ENCODE results near the gene HIVEP1.

Gene HIVEP1

DNA sequence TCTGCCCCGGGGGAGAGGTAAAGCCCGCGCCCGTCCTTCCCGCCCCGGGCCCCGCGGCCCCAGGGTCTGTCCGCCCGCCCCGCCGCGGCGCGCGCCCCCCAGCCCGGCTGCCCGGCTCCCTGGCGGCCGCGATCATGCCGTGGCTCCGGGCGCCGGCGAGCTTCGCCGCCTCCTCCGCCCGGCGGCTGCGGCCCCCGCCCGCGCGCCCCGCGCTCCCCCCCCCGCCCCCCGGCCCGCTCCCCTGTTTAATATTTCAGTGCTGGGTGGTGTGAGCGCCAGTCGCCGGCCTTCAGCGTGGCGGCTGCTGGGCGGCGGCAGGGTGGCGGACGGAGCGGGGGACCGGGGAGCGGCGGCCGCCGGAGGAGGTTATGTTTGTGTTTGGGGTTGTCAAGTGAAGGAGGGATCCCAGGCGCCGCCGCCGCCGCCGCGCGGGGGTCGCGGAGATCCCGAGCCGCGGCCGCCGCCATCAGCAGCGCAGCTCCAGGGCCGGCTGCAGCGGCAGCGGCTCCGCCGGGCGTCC is at the start of gene HIVEP1:
TSS of gene HIVEP1 (plus strand) at position 275 of the 520 bp plus-strand sequence. CDS start 3,317 bp downstream, outside the sequence.
- Histone ChIP-seq H3K9me3 (ENCODE audit: control insufficient read depth, low read depth, low read length) (no peaks in the 10 kb centered on the region), H3K36me3 (ENCODE audit: control insufficient read depth, low read depth, low read length) (peaks cover 18% of the 10 kb centered on the region), H3K4me1 (ENCODE audit: control insufficient read depth, low read depth, low read length) (peaks cover 31% of the 10 kb centered on the region), H3K27ac (ENCODE audit: low read length) (peak within 1 kb of the TSS; percentile 85), H3K9ac (ENCODE audit: low read length) (peak within 1 kb of the TSS; percentile 90), H3K4me3 (ENCODE audit: low read length) (peak within 1 kb of the TSS; percentile 92), H3K27me3 (ENCODE audit: control insufficient read depth, insufficient read depth, low read length) (no peaks in the 10 kb centered on the region)

DNA sequence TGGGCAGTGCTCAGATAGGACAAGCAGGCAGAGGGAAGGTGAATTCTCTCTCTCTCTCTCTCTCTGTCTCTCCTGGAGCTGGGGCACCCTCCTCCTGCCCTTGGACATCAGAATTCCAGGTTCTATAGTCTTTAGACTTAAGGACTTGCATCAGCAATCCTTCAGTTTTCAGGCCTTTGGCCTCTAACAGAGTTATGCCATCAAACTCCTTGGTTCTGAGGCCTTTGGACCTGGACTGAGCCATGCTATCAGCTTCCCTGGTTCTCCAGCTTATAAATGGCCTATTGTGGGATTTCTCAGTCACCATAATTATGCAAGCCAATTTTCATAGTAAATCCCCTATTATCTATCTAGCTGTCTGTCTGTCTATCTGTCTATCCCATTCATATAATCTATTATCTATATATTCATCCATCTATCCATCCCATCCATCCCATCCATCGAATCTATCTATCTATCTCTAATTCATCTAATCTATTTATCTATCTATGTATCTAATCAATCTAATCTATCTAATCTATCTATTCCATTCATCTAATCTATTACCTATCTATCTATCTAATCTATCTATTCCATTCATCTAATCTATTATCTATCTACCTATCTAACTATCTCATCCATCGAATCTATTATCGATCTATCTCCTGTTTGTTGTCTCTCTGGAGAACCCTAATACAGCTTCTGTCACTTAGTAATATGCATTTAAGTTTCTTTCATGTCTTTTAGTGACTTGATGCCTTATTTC is 48.2 kb upstream of the HIVEP1 start:
- peaks cover 6% of the 10 kb centered on the region for H3K4me1 ChIP-seq (ENCODE audit: control insufficient read depth, low read depth, low read length)
- no peak overlapping the region for H3K9ac ChIP-seq (ENCODE audit: low read length)
- H3K27me3 ChIP-seq (ENCODE audit: control insufficient read depth, insufficient read depth, low read length), result no peaks in the 10 kb centered on the region
- no peak overlapping the region for H3K4me3 ChIP-seq (ENCODE audit: low read length)
- no peak overlapping the region for H3K27ac ChIP-seq (ENCODE audit: low read length)
- no peaks in the 10 kb centered on the region for H3K9me3 ChIP-seq (ENCODE audit: control insufficient read depth, low read depth, low read length)
- no peaks in the 10 kb centered on the region for H3K36me3 ChIP-seq (ENCODE audit: control insufficient read depth, low read depth, low read length)

DNA sequence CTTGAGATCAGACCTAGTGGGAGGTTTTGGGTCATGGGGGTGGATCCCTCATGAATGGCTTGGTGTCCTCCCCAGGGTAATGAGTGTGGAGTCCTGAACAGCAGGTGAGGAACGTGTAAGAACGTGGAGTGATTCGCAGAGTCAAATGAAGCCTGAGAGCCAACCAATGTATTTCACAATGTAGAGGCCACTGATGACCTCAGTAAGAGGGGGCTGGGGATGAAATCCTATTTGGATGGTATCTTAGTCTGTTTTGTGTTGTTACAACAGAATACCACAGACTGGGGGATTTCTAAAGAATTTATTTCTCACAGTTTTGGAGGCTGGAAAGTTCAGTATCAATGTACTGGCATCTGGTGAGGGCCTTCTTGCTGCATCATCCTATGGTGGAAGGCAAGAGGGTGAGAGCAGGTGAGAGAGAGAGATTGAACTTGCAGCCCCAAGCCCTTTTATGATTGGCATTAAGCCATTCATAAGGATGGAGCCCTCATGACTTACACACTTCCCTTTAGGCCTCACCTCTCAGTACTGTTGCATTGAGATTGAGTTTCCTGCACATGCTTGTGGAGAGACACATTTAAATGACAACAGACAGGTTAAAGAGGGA is 47.3 kb upstream of the HIVEP1 start:
- H3K4me3 ChIP-seq (ENCODE audit: low read length), result no peak overlapping the region
- H3K4me1 ChIP-seq (ENCODE audit: control insufficient read depth, low read depth, low read length), result peaks cover 6% of the 10 kb centered on the region
- no peak overlapping the region for H3K27ac ChIP-seq (ENCODE audit: low read length)
- no peaks in the 10 kb centered on the region for H3K9me3 ChIP-seq (ENCODE audit: control insufficient read depth, low read depth, low read length)
- no peak overlapping the region for H3K9ac ChIP-seq (ENCODE audit: low read length)
- H3K36me3 ChIP-seq (ENCODE audit: control insufficient read depth, low read depth, low read length), result no peaks in the 10 kb centered on the region
- no peaks in the 10 kb centered on the region for H3K27me3 ChIP-seq (ENCODE audit: control insufficient read depth, insufficient read depth, low read length)

DNA sequence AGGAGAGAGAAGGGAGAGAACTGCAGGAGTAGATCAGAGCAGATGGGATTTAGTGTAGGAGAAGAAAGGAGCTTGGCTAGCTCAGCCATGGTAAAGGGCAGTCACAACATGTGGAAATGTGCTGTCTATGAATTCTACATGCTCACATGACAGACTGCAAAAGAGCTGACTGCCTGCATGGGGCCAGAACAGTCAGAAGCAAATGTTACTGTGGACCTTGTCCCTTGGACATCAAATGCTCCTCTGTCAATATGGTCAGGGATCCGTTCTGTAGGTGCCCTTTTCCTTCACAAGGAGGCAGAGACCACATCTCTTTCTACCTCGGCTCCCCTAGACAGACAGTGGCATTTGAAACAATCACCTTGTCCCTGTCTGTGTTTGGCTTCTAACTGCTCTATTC is 46.6 kb upstream of the HIVEP1 start:
- H3K4me3 ChIP-seq (ENCODE audit: low read length), result no peak overlapping the region
- H3K27ac ChIP-seq (ENCODE audit: low read length), result no peak overlapping the region
- no peaks in the 10 kb centered on the region for H3K9me3 ChIP-seq (ENCODE audit: control insufficient read depth, low read depth, low read length)
- H3K27me3 ChIP-seq (ENCODE audit: control insufficient read depth, insufficient read depth, low read length), result no peaks in the 10 kb centered on the region
- no peaks in the 10 kb centered on the region for H3K36me3 ChIP-seq (ENCODE audit: control insufficient read depth, low read depth, low read length)
- H3K4me1 ChIP-seq (ENCODE audit: control insufficient read depth, low read depth, low read length), result peaks cover 6% of the 10 kb centered on the region
- H3K9ac ChIP-seq (ENCODE audit: low read length), result no peak overlapping the region

DNA sequence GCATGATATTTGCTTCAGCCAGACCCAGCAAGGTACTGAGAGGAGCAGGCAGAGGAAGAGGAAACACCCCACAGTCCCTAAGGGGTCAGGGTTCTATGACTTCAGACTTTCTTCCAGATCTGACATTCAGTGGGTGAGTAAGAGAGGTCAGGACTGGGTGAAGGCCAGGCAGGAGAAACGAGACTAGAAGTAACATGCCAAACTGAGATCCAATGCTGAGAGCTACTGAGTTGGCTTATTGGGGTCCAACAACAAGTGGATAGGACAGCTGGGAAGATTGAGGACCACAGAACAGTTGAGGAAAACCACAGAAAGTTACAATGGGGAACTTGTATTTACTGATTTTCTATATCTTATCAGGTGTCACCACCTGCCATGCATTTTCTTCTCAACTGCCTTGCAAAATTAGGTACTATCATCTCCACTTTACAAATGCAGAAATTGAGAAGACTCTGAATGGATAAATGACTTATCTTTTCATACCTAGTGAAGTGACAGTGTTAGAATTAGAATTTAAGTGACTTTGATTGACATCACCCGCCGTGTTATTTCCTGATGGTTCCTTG is 43.8 kb upstream of the HIVEP1 start:
- no peak overlapping the region for H3K27ac ChIP-seq (ENCODE audit: low read length)
- H3K4me3 ChIP-seq (ENCODE audit: low read length), result no peak overlapping the region
- no peak overlapping the region for H3K9ac ChIP-seq (ENCODE audit: low read length)
- H3K36me3 ChIP-seq (ENCODE audit: control insufficient read depth, low read depth, low read length), result no peaks in the 10 kb centered on the region
- H3K9me3 ChIP-seq (ENCODE audit: control insufficient read depth, low read depth, low read length), result no peaks in the 10 kb centered on the region
- H3K27me3 ChIP-seq (ENCODE audit: control insufficient read depth, insufficient read depth, low read length), result no peaks in the 10 kb centered on the region
- peaks cover 18% of the 10 kb centered on the region for H3K4me1 ChIP-seq (ENCODE audit: control insufficient read depth, low read depth, low read length)

DNA sequence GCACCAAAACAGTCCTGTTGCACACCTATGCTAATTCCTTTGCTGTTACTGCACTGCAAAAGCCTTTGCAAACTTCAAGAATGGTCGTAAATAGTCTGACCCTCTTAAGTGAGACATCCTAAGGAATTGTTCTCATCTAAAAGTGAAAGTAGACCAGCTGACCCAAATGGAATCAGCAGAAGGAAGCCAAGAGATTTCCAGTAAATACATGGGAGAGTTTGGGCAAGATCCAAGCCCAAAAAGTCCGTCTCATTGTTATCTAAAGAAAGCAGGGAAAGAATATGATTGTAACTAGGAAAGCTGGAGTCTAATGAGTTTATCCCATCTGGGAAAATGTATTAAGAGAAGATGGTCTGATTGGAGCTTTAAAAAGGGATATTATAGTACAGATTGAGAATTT is 43.0 kb upstream of the HIVEP1 start:
- H3K4me1 ChIP-seq (ENCODE audit: control insufficient read depth, low read depth, low read length), result peaks cover 26% of the 10 kb centered on the region
- H3K36me3 ChIP-seq (ENCODE audit: control insufficient read depth, low read depth, low read length), result no peaks in the 10 kb centered on the region
- no peak overlapping the region for H3K9ac ChIP-seq (ENCODE audit: low read length)
- H3K27ac ChIP-seq (ENCODE audit: low read length), result no peak overlapping the region
- H3K4me3 ChIP-seq (ENCODE audit: low read length), result no peak overlapping the region
- H3K27me3 ChIP-seq (ENCODE audit: control insufficient read depth, insufficient read depth, low read length), result no peaks in the 10 kb centered on the region
- no peaks in the 10 kb centered on the region for H3K9me3 ChIP-seq (ENCODE audit: control insufficient read depth, low read depth, low read length)

DNA sequence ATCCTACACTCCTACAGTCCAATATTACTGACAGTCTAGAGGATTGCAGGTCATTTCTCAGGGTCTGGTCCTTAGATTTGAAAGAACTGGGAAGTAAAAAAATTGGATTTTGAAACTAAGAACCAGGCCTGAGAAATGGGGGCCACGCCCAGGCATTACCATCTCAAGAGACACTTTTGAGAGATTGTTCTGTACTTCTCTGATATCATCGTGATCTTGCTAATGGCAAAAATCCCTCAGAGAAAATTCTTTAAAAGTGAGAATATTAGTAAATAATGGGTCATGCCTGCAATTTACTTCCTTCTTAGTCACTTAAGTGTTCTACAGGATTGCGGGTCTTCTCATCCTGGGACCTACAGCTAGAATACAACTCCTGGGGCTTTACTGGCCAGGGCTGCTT is 42.0 kb upstream of the HIVEP1 start:
- Histone ChIP-seq H3K9me3 (ENCODE audit: control insufficient read depth, low read depth, low read length) (no peaks in the 10 kb centered on the region), H3K4me3 (ENCODE audit: low read length) (no peak overlapping the region), H3K36me3 (ENCODE audit: control insufficient read depth, low read depth, low read length) (no peaks in the 10 kb centered on the region), H3K27me3 (ENCODE audit: control insufficient read depth, insufficient read depth, low read length) (no peaks in the 10 kb centered on the region), H3K4me1 (ENCODE audit: control insufficient read depth, low read depth, low read length) (peaks cover 25% of the 10 kb centered on the region), H3K9ac (ENCODE audit: low read length) (no peak overlapping the region), H3K27ac (ENCODE audit: low read length) (no peak overlapping the region)

DNA sequence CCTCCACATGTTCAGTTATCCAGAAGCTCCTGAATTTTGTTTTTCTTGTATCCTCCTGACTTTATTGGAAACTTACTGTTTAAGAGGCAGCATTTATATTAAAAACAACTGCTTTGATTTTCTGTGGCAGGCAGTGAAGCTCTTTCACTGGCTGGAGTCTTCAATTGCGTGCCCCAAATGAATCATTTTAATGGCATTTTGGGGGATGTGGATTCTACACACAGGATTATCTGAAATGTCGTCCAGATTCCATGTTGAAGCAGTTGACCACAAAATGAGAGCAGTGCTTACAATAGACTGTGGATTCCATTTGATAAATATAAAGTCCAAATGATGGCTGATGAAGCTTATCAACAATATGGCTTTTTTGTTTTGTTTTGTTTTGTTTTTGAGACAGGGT is 41.0 kb upstream of the HIVEP1 start:
- Histone ChIP-seq H3K9ac (ENCODE audit: low read length) (no peak overlapping the region), H3K36me3 (ENCODE audit: control insufficient read depth, low read depth, low read length) (no peaks in the 10 kb centered on the region), H3K27ac (ENCODE audit: low read length) (no peak overlapping the region), H3K4me3 (ENCODE audit: low read length) (no peak overlapping the region), H3K27me3 (ENCODE audit: control insufficient read depth, insufficient read depth, low read length) (no peaks in the 10 kb centered on the region), H3K9me3 (ENCODE audit: control insufficient read depth, low read depth, low read length) (no peaks in the 10 kb centered on the region), H3K4me1 (ENCODE audit: control insufficient read depth, low read depth, low read length) (peaks cover 28% of the 10 kb centered on the region)

DNA sequence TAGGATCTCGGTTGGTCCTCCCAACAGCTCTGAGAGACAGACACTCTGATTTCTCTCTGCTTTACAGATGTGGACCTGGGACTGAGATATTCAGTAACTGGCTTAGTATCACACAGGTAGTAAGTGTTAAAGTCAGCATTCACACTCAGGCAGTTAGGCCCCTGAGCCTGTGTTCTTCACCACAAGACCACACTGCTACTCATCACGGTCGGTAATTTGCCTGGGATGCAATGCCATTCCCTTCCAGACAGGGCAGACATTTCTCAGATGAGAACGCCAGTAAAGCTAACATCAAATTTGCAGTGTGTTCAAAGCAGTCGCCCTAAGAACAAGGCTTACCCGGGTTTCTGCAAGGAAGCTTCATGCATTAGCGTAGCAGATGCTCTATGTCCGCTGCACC is 39.8 kb upstream of the HIVEP1 start:
- Histone ChIP-seq H3K9ac (ENCODE audit: low read length) (no peak overlapping the region), H3K9me3 (ENCODE audit: control insufficient read depth, low read depth, low read length) (no peaks in the 10 kb centered on the region), H3K4me1 (ENCODE audit: control insufficient read depth, low read depth, low read length) (peaks cover 28% of the 10 kb centered on the region), H3K36me3 (ENCODE audit: control insufficient read depth, low read depth, low read length) (no peaks in the 10 kb centered on the region), H3K4me3 (ENCODE audit: low read length) (no peak overlapping the region), H3K27me3 (ENCODE audit: control insufficient read depth, insufficient read depth, low read length) (no peaks in the 10 kb centered on the region), H3K27ac (ENCODE audit: low read length) (no peak overlapping the region)

DNA sequence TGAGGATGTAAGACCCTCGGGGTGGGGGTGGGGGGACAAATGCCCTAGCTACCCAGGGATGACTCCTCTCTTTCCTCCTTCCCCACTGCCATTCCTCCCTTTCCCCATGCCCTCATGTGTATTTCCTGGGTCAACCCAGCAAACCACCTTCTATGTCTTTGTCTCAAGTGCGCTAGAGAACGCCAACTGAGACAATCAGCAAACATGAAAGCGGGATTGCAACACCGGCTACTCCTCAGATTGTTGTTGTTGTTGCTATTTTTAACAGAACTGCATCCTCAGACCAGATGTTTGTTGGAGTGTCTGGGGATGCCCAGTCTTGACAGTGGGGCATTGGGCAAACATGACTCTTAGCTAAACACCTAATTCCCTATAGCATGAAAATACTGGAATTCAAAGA is 39.3 kb upstream of the HIVEP1 start:
- no peak overlapping the region for H3K4me3 ChIP-seq (ENCODE audit: low read length)
- H3K9me3 ChIP-seq (ENCODE audit: control insufficient read depth, low read depth, low read length), result no peaks in the 10 kb centered on the region
- no peaks in the 10 kb centered on the region for H3K27me3 ChIP-seq (ENCODE audit: control insufficient read depth, insufficient read depth, low read length)
- no peaks in the 10 kb centered on the region for H3K36me3 ChIP-seq (ENCODE audit: control insufficient read depth, low read depth, low read length)
- H3K27ac ChIP-seq (ENCODE audit: low read length), result peak overlapping the region; percentile 15
- H3K9ac ChIP-seq (ENCODE audit: low read length), result peak overlapping the region; percentile 18
- peaks cover 28% of the 10 kb centered on the region for H3K4me1 ChIP-seq (ENCODE audit: control insufficient read depth, low read depth, low read length)

DNA sequence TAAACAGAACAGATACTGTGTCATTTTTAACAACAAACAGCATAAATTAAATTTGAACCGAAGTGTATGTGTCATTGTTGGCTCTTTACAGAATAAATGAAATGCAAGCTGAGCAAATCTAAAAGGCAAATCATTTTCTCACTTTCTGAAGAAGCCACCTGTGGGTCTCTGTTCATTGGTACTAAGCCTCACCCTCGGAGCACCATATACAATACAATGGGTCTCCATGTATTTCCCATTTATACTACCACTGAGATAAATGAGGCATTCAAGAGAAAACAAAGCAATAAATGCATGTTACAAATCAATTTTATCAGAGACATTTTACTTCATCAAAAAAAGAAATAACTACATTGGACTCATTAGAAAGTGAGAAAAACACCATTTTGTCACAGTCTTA is 38.9 kb upstream of the HIVEP1 start:
- Histone ChIP-seq H3K27ac (ENCODE audit: low read length) (peak overlapping the region; percentile 45), H3K4me3 (ENCODE audit: low read length) (no peak overlapping the region), H3K9me3 (ENCODE audit: control insufficient read depth, low read depth, low read length) (no peaks in the 10 kb centered on the region), H3K4me1 (ENCODE audit: control insufficient read depth, low read depth, low read length) (peaks cover 28% of the 10 kb centered on the region), H3K36me3 (ENCODE audit: control insufficient read depth, low read depth, low read length) (no peaks in the 10 kb centered on the region), H3K27me3 (ENCODE audit: control insufficient read depth, insufficient read depth, low read length) (no peaks in the 10 kb centered on the region), H3K9ac (ENCODE audit: low read length) (peak overlapping the region; percentile 18)
